ENCODE measurements around the gene RIPOR1.

The RIPOR1 gene

GRCh38 chr16:67549936-67550335, 21.3 kb downstream of the RIPOR1 start:
- in situ Hi-C loops (cut with HindIII; ENCODE audit: low sequenced_read_pairs), result no loop called here

DNA sequence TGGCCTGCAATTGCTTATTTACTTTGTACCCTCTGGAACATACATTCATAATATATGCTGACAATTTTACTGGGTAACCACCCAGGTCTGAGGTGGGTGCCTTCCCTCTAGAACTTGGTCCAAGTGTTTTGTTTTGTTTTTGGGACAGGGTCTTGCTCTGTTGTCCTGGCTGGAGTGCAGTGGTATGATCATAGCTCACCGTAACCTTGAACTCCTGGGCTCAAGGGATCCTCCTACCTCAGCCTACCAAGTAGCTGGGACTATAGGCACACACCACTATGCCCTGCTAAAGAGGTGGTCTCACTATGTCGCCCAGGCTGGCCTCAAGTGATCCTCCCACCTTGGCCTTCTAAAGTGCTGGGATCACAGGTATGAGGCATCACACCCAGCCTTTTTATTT, 22.5 kb downstream of the RIPOR1 start:
- in situ Hi-C loops (cut with HindIII; ENCODE audit: low sequenced_read_pairs), result no loop called here

GRCh38 chr16:67551972-67552371, 23.3 kb downstream of the RIPOR1 start:
- in situ Hi-C loops (cut with HindIII; ENCODE audit: low sequenced_read_pairs), result no loop called here

DNA sequence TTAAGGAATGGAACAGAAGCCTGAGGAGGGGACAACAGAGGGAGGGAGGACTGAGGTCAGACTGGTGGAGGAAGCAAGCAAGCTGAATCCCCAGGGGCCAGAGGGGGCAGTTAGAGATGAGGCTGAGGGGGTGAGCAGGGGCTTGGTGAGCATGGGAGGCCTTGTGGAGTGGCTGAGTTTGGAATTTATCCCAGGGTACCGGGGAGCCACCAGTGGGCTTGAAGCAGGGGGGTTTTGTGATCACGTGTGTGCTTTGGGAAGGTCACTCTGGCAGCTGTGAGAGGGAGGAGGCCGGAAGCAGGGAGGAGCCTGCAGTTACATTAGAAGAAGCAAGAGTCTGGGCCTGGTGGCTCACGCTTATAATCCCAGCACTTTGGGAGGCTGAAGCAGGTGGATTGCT, 23.8 kb downstream of the RIPOR1 start:
- in situ Hi-C loops (cut with HindIII; ENCODE audit: low sequenced_read_pairs), result no loop called here

GRCh38 chr16:67555795-67556212, 27.2 kb downstream of the RIPOR1 start:
- in situ Hi-C loops (cut with HindIII; ENCODE audit: low sequenced_read_pairs), result no loop called here

DNA sequence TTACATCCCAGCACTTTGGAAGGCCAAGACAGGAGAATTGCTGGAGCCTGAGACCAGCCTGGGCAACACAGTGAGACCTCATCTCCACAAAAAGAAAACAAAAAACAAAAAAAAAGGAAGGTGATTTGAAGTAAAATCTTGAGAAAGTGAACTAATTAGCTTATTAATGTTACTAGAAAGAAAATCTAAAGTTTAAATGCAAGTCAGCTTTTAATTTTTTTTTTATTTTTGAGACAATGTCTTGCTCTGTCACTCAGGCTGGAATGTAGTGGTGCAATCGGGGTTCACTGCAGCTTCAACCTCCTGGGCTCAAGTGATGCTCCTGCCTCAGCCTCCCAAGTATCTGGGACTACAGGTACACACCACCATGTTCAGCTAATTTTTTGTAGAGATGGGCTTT, 30.2 kb downstream of the RIPOR1 start:
- in situ Hi-C loops (cut with HindIII; ENCODE audit: low sequenced_read_pairs), result no loop called here

GRCh38 chr16:67560827-67561342, 32.3 kb downstream of the RIPOR1 start:
- in situ Hi-C loops (cut with HindIII; ENCODE audit: low sequenced_read_pairs), result no loop called here

DNA sequence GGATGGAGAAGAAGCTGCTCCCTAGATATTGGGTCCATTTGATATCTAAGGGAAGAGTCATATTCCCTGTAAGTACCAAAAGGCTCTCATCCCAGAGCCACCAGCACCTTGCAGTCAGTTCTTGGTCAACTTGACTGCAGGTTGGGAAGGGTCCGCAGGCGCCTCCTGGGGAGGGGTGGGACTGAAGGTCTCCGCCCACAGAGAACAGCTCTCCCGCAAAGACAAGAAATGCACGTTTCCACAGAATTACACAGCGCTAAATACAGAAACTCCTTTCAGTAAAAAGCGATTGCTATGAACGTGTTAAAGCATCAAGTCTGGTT, 32.8 kb downstream of the RIPOR1 start:
- in situ Hi-C loops (cut with HindIII; ENCODE audit: low sequenced_read_pairs), result no loop called here

- in situ Hi-C loops (cut with HindIII; ENCODE audit: low sequenced_read_pairs), result no loop called here
Measured at GRCh38 chr16:67561824-67562525, 33.3 kb downstream of the RIPOR1 start.

GRCh38 chr16:67562526-67562917, 33.9 kb downstream of the RIPOR1 start, which contains the start of gene CTCF:
TSS of gene CTCF (plus strand) at chr16:67562526. CDS start at chr16:67610833, 48,307 bp downstream.
- in situ Hi-C loops (cut with HindIII; ENCODE audit: low sequenced_read_pairs), result no loop called here

- in situ Hi-C loops (cut with HindIII; ENCODE audit: low sequenced_read_pairs), result no loop called here
Measured at GRCh38 chr16:67562918-67563707, 34.5 kb downstream of the RIPOR1 start.

DNA sequence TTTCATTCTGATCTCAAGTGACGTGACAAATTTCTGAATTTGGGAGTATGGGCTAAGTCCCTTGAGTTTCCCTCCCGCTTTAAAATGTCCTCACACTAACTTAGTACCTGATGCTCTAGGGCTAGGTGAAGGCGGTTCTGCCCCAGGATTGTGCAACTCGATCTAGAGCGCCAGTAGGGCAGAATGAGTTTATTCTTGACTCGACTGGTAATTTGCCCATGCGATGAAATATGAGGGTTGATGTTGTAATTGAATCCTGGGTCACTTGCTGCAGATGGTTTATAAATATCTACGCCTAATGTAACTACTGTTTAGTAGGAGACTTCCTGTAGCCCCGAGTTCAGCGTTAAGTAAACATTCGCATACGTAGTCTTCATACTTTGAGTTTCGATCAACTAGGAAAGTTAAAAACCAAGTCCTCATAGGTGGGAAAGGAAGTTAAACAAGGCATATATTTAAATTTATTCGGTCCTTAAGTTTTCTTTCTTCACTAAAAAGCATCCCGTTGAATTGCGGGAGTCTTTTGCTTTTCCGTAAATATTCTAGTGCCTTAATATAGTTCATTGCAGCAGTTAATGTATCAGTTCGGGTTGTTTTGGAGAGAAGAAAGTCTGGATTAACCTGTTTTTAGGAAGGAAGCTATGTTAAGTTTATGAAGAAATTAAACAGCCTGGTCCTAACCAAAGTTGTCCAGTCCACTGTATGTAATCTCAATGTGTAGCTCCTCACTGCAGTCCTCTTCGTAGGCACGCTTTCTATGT, 35.3 kb downstream of the RIPOR1 start:
- in situ Hi-C loops (cut with HindIII; ENCODE audit: low sequenced_read_pairs), result no loop called here

GRCh38 chr16:67565470-67566100, 37.0 kb downstream of the RIPOR1 start:
- in situ Hi-C loops (cut with HindIII; ENCODE audit: low sequenced_read_pairs), result no loop called here

DNA sequence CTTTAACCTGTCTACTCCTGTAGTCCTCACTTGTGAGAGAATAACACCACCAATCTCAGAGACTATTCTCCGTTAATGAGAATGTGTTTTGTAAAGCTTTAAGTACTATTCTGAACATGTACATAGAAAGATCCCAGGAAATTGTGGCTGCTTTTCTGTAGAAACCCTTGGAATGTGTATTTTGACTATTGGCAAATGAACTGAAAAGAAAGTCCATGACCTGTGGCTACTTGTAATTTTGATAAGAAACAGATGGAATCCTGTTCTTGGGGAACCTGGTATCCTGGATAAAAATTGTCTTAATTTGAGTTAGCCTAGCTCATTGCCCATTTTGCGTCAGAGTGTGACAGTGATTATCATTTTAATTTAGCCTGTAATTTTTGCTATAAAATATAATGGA, 42.8 kb downstream of the RIPOR1 start:
- in situ Hi-C loops (cut with HindIII; ENCODE audit: low sequenced_read_pairs), result no loop called here

DNA sequence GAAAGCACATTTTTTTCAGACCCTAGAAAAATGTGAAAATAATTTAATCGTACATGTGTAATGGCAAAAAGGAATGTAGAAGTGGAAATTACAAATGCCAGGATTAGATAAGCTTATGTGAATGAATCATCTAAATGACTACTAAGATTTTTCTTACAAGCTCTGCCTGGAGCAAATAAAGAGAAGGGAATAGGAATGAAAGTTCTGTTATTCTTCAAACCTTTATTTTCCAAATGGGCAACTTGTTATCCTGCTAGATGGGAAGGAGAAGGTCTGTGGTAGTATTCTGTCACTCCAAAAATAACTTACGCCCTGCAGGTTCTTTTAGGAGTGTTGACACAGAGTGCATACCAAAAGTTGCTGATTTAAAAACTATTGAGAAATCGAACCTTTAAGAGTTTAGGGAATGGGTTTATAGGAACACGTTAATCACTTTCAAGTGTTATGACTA, 43.4 kb downstream of the RIPOR1 start:
- in situ Hi-C loops (cut with HindIII; ENCODE audit: low sequenced_read_pairs), result no loop called here

DNA sequence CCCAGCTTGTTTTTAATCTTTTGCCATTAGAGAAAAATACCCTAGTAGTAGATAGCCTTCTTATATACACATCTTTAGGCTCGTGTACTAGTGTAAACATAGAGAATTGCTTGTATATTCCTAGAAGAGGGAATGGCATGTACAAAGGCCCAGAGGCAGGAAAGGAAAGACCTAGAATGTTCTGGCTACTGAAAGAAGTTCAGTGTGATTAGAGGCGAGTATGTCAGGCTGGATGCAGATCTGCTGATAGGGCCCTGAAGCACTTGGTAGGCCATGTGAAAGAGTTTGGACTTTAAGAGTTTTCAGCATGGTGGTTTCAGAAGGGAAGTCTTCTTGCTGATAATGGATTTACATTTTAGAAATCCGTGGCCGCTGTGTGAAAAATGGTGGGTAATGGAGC, 51.1 kb downstream of the RIPOR1 start:
- in situ Hi-C loops (cut with HindIII; ENCODE audit: low sequenced_read_pairs), result no loop called here

DNA sequence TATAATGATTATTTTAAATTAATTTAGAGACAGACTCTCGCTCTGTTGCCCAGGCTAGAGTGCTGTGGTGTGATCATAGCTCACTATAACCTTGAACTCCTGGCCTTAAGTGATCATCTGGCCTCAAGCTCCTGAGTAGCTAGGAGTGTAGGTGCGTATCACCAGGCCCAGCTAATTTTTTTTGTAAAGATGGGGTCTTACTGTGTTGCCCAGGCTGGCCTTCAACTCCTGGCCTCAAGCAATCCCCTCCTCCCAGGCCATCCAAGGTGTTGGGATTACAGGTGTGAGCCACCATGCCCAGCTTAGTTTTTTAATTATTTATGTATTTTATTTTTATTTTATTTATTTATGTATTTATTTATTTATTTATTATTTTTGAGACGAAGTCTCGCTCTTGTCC, 51.6 kb downstream of the RIPOR1 start:
- in situ Hi-C loops (cut with HindIII; ENCODE audit: low sequenced_read_pairs), result no loop called here

GRCh38 chr16:67593288-67593687, 64.7 kb downstream of the RIPOR1 start:
- in situ Hi-C loops (cut with HindIII; ENCODE audit: low sequenced_read_pairs), result no loop called here

DNA sequence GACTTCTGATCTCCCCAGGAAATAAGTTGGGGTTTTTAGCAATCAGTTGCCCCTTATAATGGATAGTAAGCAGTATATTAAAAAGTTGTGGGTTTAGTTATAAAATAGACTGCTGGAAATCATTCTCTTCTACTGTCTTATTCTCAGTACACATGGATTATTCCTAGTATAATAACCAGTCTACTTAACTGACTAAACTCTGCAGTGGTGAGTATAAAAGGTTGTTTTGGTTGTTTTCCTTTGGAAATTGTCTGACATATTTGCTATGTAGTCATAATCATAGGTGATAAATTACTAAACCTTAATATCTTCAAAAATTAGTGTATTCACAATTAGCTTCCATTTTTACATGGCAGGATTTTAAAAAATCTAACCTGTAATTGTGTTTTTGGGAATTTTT, 65.1 kb downstream of the RIPOR1 start:
- in situ Hi-C loops (cut with HindIII; ENCODE audit: low sequenced_read_pairs), result no loop called here

DNA sequence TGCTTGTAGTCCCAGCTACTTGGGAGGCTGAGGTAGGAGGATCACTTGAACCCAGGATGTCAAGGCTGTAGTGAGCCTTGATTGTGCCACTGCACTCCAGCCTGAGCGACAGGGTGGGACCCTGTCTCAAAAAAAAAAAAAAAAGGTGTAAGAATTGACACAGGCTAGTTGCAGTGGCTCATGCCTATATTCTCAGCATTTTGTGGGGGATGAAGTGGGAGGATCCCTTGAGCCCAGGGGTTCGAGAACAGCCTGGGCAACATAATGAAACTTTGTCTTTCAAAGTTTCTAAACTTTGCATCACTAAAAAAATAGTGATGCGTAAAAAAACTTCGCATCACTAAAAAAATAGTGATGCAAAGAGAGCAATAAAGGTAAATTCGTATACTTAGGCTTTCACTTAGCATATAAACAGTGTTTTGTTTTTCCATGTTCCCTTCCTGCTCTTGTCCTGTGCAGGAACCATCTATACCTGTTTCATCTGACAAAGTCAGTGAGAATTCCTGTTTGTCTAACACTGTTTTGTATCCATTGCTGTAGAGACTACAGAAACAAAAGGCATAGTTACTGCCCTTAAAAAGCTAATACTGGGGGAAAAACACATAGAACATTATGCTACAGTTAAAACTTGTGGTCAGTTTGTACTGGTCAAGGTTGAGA, 65.8 kb downstream of the RIPOR1 start:
- in situ Hi-C loops (cut with HindIII; ENCODE audit: low sequenced_read_pairs), result no loop called here

All from endothelial cell of hepatic sinusoid (primary cell).